Subcutaneous adipose tissue (tissue), 4 donors: Measurements from ENCODE around the gene KRT78. TPM values are rescaled to one million over a fixed set of nuclear protein-coding genes. Genes with fewer than 3 reads are reported as not detected.

Experiments used
- total RNA-seq, 4 donors: library from RNA; depleted of rRNA; stranded (reverse); fragments of >200 nt; gene quantifications; one replicate each; pipeline ENCODE4 v1.1.0, GENCODE V29; 2016
- TF ChIP-seq, protein P1 (sequence below): fragments of 450-650 bp; IDR thresholded peaks from one replicate; pipeline ENCODE4 v1.5.1; 2016; ENCODE audit warnings: low read depth, mild to moderate bottlenecking, control low read depth, antibody characterized with exemption, moderate library complexity

The KRT78 gene
- total RNA-seq, 4 donors from 2014 or later: not detected

DNA sequence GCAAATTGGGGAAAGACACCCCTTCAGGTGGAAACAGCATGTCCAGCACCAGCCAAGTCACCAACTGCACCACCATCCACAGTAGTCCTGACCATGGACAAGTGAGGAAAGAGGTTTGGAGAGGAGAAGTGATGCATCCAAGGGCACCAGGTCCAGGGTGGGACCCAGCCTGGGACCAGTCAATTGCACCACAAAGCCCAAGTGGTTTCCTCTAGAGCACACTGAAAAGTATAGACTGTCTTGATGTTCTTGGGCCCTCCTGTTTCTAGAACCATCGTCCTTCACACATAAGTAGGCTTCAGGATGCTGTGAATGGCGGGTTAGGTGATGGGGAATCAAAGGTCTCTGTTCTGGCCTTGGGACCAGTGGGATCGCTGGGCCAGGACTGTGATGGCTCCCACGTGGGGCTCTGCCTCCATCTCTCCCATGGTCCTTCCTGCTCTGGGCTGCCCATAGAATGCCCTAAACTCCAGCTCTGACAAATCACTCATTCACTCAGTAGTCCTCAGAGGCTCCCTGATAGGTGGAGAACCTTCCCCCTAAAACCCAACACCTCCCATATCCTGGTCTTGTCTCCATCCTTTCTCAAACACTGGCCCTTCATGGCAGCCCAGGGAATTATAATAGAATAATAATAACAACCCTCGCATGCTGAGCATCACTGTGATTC is 23.9 kb downstream of the KRT78 start:
- TF ChIP-seq, protein P1, sequence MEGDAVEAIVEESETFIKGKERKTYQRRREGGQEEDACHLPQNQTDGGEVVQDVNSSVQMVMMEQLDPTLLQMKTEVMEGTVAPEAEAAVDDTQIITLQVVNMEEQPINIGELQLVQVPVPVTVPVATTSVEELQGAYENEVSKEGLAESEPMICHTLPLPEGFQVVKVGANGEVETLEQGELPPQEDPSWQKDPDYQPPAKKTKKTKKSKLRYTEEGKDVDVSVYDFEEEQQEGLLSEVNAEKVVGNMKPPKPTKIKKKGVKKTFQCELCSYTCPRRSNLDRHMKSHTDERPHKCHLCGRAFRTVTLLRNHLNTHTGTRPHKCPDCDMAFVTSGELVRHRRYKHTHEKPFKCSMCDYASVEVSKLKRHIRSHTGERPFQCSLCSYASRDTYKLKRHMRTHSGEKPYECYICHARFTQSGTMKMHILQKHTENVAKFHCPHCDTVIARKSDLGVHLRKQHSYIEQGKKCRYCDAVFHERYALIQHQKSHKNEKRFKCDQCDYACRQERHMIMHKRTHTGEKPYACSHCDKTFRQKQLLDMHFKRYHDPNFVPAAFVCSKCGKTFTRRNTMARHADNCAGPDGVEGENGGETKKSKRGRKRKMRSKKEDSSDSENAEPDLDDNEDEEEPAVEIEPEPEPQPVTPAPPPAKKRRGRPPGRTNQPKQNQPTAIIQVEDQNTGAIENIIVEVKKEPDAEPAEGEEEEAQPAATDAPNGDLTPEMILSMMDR: no peak

DNA sequence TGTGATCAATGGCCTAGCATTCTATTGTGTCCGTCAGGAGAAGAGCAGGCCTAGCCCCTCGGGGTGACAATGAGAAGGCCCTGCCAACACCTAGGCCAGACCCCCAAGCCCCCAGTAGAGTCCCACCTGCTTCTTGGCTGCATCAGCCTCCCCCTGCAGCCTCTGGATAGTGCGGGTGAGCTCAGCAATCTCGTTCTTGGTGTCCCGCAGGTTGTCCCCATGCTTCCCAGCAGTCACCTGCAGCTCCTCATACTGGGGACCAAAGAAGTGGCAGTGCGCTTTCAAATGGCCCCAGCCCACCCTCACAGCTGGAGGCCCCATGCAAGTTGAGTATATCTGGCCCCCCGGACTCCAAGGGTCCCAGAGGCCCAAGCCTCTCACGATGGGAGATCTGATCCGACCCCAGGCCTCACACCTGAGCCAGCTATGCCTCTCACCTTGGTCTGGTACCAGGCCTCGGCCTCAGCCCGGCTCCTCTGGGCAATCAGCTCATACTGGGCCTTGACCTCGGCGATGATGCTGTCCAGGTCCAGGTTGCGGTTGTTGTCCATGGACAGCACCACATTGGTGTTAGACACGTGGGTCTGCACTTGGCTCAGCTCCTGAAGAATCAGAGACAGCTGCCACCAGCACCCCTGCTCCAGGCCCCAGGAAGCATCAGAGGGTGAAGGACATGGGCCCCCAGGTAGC is 24.9 kb downstream of the KRT78 start:
- TF ChIP-seq, protein P1: no peak

DNA sequence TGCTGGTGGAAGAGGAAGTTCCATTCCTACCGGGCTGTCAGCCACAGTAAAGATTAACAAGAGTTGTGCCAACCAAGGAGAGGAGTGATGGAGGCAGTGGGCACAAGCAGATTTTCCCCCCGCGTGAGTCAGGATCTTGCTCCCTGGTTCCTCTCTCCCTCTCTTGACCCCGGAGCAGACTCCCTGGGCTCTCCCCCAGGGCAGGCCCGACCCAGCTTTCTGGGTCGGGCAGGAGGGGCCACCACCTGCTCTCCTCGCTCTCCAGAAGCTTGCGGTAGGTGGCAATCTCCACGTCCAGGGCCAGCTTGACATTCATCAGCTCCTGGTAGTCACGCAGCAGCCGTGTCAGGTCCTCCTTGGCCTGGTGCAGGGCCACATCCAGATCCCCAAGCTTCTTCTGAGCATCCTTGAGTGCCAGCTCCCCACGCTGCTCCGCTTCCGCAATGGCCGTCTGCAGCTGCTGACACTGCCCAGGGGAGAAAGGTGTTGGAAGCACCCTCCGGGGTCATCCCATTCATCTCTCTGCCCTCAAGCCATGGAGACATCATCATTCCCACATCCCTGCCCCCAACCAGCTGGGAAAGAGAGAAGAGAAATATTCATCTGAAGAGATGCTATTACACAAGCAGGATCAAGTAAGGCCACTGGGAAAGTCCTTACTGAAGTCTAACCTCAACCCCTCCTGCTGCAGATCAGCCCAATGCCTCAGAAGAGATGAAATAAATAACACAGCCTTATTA is 25.9 kb downstream of the KRT78 start:
- TF ChIP-seq, protein P1: no peak

DNA sequence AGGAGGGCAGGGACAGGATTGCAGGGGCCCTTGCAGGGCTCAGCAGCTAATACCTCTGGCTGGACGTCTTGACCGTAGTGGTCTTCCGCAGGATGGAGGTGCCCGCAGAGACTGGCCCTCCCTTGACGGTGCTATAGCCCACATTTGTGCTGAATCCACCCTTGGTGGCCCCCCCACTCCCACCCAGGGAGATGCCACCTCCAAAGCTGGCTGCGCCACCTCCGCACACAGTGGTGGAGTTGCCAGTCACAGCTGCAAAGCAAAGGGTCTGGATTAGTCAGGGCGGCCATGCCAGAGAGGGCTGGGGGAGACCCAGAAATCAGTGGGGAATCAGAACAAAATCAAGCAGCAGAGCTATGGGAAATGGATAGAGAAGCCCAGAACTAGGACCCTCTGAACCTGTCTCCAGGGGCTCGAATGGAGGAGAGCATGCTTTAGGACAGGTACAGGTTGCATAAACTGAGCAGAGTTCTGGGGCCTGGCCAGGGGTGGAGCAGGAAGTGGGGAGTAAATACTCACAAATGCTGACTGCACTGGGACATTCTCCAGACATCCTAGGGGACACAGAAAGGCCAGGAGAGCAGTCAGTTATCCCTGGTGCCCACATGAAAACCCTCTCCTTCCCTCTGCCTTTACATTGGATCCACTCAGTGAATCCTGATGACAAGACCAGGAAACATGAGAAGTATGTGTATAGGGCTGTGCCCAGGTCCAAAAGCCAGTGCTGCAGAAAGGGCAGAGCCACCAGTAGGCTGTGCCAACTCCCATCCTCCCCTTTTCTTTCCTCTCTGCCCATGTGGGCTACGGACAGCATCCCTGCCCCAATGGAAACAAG is 26.8 kb downstream of the KRT78 start:
- TF ChIP-seq, protein P1: no peak

DNA sequence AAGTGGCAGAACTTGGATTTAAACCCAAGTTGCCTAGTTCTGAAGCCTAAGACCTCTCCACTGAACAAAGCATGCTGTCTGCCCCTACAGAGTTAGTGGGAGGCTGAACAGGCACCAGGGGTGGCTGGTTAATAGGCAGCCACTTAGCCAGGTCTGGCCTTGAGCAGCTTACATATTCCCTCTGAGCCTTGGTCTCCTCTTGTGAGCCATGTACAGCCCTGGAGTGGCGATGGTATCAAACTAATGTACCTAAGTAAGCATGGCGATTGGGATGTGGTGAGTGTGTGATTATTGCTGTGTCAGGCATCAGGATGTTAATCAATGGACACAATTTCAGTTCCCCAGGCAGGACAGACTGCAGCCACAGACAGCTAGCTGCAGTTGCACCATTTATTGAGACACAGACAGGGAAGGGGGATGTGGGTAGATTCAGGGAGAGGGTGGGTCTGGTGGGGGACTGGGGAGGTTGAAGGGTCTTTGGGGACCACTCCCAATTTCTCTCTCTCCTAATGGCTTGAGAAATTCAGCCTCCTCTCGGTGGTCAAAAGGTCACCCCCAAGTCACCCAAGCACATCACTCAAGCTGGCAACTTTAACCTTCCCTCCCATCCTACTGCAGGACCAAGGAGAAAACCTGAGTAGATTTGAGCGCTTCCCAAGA is 27.6 kb downstream of the KRT78 start:
- TF ChIP-seq, protein P1: no peak

DNA sequence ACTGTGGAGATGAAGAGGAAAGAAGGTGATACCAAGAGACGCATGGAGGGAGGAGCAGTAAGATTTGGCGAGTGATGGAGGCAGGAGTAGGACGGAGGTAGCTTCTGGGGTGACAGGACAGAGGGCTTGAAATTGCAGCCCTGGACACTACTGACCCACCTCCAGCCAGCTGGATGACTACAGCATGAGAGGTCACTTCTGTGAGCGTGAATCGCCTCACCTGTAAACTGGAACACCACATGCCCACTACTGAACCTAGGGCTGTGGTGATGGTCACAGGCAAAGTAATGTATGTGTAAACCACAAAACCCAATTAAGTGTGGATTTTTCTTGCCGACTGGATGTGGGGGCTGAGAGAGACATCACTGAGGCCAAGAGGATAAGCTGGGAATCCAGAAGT is 28.3 kb downstream of the KRT78 start:
- TF ChIP-seq, protein P1: no peak
